ENCODE data around the gene RAB3C.

Gene RAB3C

GRCh38 chr5:58722160-58722559, 139.3 kb downstream of the RAB3C start:
- no peak overlapping the region for H3K4me3 ChIP-seq (ENCODE audit: low read depth, low read length)

GRCh38 chr5:58724992-58725391, 142.1 kb downstream of the RAB3C start:
- no peak overlapping the region for H3K4me3 ChIP-seq (ENCODE audit: low read depth, low read length)

DNA sequence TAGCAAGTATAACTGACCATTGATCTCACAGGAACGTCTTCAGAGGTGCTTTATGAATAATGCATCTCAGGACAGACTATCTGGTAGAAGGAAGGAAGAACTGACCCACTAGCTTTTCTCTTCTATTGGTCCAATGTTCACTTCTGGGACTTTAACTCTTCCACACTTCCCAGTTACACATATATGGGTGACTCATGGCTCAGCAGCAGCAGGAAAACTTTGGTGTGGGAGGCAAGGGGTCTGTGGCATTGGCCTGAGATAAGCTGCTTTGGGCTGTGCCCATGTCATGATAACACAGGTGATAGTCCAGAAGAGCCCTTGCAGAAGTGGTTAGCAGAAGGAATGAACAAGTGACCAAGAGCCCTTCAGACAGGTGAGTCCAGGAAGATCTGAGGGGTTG, 148.8 kb downstream of the RAB3C start:
- no peak overlapping the region for H3K4me3 ChIP-seq (ENCODE audit: low read depth, low read length)

DNA sequence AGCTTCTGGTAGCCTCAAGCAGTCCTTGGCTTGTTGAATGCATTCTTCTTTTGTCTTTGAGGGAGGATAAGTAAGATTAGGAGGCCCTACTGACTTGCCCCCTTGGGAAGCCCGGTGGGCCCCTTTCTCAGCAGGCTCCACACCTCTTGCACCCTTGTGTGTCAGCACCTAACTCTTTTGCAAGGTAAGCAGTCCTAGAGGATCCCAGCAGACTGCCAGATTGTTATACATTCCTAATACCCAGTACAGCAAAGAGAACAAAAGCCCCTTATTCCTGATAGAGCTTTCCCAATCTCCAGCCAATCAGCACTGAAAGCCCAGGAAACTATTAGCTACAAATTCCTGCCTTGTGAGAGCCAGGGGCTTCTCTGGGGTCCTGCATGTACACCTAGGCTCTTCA, 152.8 kb downstream of the RAB3C start:
- H3K4me3 ChIP-seq (ENCODE audit: low read depth, low read length) = no peak overlapping the region

- no peak overlapping the region for H3K4me3 ChIP-seq (ENCODE audit: low read depth, low read length)
Observed at GRCh38 chr5:58736214-58736613, 153.3 kb downstream of the RAB3C start.

- no peak overlapping the region for H3K4me3 ChIP-seq (ENCODE audit: low read depth, low read length)
Observed at GRCh38 chr5:58737671-58738070, 154.8 kb downstream of the RAB3C start.

DNA sequence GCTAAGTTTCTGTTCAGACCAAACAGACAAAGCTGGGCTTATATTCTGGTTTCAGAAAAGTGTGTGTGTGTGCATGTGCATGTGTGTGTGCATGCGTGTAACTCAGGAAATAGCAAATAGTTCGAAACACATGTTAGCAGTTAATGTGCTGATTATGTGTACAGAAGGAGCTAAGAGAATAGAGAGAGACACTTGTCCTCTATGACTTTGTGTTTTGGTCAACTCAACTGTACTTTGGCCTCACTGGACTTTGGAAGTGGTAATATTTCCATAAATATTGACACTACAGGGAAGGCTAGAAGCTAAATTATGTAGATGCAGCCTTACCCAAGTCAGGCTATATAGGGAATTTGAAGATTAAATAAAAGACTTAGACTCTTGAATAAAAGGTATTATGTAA, 155.5 kb downstream of the RAB3C start:
- H3K4me3 ChIP-seq (ENCODE audit: low read depth, low read length) = no peak overlapping the region

GRCh38 chr5:58739051-58739450, 156.2 kb downstream of the RAB3C start:
- H3K4me3 ChIP-seq (ENCODE audit: low read depth, low read length) = no peak overlapping the region

GRCh38 chr5:58740956-58741355, 158.1 kb downstream of the RAB3C start:
- no peak overlapping the region for H3K4me3 ChIP-seq (ENCODE audit: low read depth, low read length)

- H3K4me3 ChIP-seq (ENCODE audit: low read depth, low read length) = no peak overlapping the region
Observed at GRCh38 chr5:58745350-58745749, 162.5 kb downstream of the RAB3C start.

DNA sequence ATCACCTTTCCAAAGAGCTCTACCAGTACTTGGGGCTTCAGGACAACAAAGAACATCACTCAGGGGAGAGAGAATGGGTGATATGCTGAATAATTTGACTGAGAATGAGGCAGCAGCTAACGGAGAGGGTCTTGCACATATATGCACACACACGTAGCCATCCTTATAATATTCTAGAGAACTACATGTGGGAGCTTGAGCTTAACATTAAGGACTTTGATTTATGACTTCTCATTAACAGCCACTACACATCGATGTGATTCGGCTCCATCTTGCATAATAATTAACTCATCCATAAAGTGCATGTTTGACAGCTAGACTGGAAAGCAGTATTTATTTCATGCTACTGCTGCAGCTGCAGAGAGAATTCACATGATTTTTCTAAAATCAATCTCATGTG, 163.4 kb downstream of the RAB3C start:
- H3K4me3 ChIP-seq (ENCODE audit: low read depth, low read length) = no peak overlapping the region

GRCh38 chr5:58750036-58750435, 167.2 kb downstream of the RAB3C start:
- H3K4me3 ChIP-seq (ENCODE audit: low read depth, low read length) = no peak overlapping the region

DNA sequence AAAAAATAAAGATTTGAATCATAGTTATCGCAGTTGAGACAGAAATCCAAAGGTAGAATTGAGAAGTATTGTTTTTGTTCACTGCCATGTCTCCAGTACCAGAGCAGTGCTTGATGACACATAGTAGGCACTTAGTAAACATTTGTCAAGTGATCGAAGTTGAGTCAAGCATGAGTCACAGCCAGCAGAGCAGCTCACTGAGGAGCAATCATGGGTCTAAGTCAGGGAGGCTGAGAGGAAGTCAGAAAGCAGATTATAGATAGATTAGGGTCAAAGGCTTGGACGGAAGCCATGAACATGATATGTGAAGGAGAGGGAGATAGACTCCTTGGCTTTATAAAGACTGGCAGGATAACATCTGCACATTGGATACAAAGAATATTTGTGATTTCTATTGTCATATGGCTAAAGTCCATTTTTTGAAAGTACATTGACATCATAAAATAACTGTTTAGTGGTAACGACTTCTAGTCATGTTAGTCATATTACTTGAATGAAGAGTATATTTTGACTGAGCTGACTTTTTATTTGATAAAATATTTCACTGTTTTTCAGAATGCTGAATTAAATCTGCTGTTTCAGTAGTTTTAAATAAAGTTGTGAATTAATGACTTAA, 168.5 kb downstream of the RAB3C start:
- H3K4me3 ChIP-seq (ENCODE audit: low read depth, low read length) = no peak overlapping the region

- no peak overlapping the region for H3K4me3 ChIP-seq (ENCODE audit: low read depth, low read length)
Observed at GRCh38 chr5:58752104-58752503, 169.2 kb downstream of the RAB3C start.

GRCh38 chr5:58753446-58753845, 170.6 kb downstream of the RAB3C start:
- no peak overlapping the region for H3K4me3 ChIP-seq (ENCODE audit: low read depth, low read length)

- no peak overlapping the region for H3K4me3 ChIP-seq (ENCODE audit: low read depth, low read length)
Observed at GRCh38 chr5:58754250-58754649, 171.4 kb downstream of the RAB3C start.

DNA sequence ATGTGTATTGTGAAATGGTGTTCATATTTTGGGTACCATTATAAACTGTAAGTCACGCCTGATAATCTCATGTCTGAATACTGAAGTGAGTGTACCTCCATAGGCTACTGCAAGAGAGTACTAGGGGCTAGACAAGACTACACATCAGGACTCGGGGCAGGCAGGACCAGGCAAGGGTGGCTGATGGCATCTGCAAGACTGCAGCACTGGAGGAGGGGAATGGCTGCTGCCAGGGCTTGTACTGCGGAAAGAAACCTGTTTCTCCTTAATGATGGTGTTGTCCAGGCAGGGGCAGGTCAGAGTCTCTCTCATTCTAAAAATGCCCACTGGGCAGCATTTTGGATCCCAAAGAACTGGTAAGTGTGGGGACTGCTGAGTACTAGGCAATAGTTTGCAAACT, 172.5 kb downstream of the RAB3C start:
- H3K4me3 ChIP-seq (ENCODE audit: low read depth, low read length) = no peak overlapping the region

GRCh38 chr5:58759745-58760144, 176.9 kb downstream of the RAB3C start:
- H3K4me3 ChIP-seq (ENCODE audit: low read depth, low read length) = no peak overlapping the region

- no peak overlapping the region for H3K4me3 ChIP-seq (ENCODE audit: low read depth, low read length)
Observed at GRCh38 chr5:58760222-58760621, 177.3 kb downstream of the RAB3C start.

GRCh38 chr5:58761407-58761806, 178.5 kb downstream of the RAB3C start:
- no peak overlapping the region for H3K4me3 ChIP-seq (ENCODE audit: low read depth, low read length)

DNA sequence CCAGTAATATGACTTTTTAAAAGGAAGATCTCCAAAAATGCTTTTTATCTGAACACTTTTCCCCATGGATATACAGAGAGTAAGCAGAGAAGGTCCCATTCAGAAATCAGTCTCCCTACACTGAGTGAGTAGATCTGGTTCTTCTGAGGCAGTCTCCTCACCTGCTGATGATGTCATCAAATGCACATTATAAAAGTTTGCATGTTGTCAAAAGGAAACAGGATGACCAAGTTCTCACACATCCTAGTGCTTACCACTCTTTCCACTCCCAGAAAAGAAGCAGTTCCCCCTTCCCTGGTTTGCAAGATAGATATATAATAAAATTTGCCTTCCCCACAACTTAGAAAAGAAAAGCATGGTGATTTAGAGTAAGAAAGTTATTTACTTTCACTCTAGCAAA, 180.5 kb downstream of the RAB3C start:
- H3K4me3 ChIP-seq (ENCODE audit: low read depth, low read length) = no peak overlapping the region

DNA sequence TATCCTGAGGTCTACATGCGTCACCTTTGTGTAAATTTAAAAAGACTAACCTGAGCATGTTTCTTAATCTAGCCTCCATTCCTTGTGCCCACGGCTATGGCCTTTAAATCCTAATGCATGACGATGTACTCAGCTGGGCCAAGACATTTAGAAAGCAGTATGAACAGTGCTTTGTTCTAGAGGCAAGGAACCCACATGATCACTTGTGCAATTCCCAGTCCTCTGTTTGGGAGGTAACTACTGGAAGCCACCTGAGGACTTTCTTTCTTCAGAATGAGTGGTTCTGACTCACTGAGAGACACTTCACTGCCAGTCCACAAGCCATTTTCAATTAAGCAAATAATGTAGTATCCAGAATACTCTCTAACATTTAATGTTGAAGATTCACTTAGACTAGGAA, 181.3 kb downstream of the RAB3C start:
- H3K4me3 ChIP-seq (ENCODE audit: low read depth, low read length) = no peak overlapping the region

DNA sequence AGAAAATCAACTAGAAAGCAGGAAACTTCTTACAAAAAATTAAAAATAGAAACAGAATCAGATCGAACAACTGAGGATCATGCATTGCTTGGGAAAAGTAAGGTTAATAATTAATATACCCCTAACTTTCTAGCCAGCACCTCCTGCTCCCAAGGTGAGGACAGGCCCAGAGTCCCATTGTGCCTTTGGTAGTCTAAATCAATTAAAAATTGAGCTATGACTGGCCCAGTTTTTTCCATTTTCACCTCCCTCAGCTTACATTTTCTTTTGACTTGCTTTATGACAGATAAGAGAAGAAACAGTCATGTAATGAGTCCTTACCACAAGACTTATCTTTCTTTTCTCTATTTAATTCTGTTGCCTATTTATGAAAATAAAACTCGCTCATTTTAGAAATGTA, 182.2 kb downstream of the RAB3C start:
- H3K4me3 ChIP-seq (ENCODE audit: low read depth, low read length) = no peak overlapping the region

- no peak overlapping the region for H3K4me3 ChIP-seq (ENCODE audit: low read depth, low read length)
Observed at GRCh38 chr5:58767104-58767503, 184.2 kb downstream of the RAB3C start.

Data from iPS-11a (cell line).